Ishikawa (cell line): Measurements from ENCODE around the gene ZNF653.

Experiments
- YY1 ChIP-seq: IDR thresholded peaks from 2 replicates; pipeline ENCODE4 v1.6.1; 2012; ENCODE audit warnings: low read depth
- TF ChIP-seq, protein P1 (sequence below): IDR thresholded peaks from 2 replicates; pipeline ENCODE4 v1.6.1; 2012

- TF ChIP-seq, protein P1, sequence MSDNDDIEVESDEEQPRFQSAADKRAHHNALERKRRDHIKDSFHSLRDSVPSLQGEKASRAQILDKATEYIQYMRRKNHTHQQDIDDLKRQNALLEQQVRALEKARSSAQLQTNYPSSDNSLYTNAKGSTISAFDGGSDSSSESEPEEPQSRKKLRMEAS, result no peak
- TF ChIP-seq YY1, result no peak
Measured at GRCh38 chr19:11453468-11454341, 51.9 kb downstream of the ZNF653 start.
